IgD-negative memory B cell (primary cell): Measurements from ENCODE around the gene ZNF804A. TPM values are rescaled to one million over a fixed set of nuclear protein-coding genes. Genes with fewer than 3 reads are reported as not detected.
"Not testable (repeated sequence)": the region's sequence is repeated elsewhere in the genome, so short reads cannot be mapped to it uniquely, and the experiment has no call there.

Experiments used
- H3K27ac Mint-ChIP-seq, 3 donors: one replicate each; pipeline ENCODE4 v1.8.0; 2020 to 2022; ENCODE audit warnings: mild to moderate bottlenecking in 3 of 3, mixed read lengths in 3 of 3, moderate library complexity in 1 of 3
- H3K27me3 Mint-ChIP-seq: one replicate; pipeline ENCODE4 v1.8.0; 2021; ENCODE audit warnings: mixed read lengths
- H3K36me3 Mint-ChIP-seq: one replicate; pipeline ENCODE4 v1.8.0; 2020; ENCODE audit warnings: mild to moderate bottlenecking, mixed read lengths
- H3K4me1 Mint-ChIP-seq, 3 donors: one replicate each; pipeline ENCODE4 v1.8.0; 2020 to 2022; ENCODE audit warnings: mixed read lengths in 3 of 3, mild to moderate bottlenecking in 1 of 3
- H3K4me3 Mint-ChIP-seq, 4 donors: one replicate each; pipeline ENCODE4 v1.8.0; 2020 to 2022; ENCODE audit warnings: mild to moderate bottlenecking in 4 of 4, mixed read lengths in 4 of 4, moderate library complexity in 3 of 4
- H3K9me3 Mint-ChIP-seq, 3 donors: one replicate each; pipeline ENCODE4 v1.8.0; 2020 to 2021; ENCODE audit warnings: mixed read lengths in 3 of 3, mild to moderate bottlenecking in 1 of 3
- polyA plus RNA-seq: library from polyadenylated mRNA; unstranded; fragments of 300-500 nt; fragmentation: Illumina TruSeq; gene quantifications from one replicate; pipeline ENCODE4 v1.2.3, GENCODE V29; 2021

The ZNF804A gene
- polyA plus RNA-seq, 1 donor from 2014 or later = 4.5 TPM

DNA sequence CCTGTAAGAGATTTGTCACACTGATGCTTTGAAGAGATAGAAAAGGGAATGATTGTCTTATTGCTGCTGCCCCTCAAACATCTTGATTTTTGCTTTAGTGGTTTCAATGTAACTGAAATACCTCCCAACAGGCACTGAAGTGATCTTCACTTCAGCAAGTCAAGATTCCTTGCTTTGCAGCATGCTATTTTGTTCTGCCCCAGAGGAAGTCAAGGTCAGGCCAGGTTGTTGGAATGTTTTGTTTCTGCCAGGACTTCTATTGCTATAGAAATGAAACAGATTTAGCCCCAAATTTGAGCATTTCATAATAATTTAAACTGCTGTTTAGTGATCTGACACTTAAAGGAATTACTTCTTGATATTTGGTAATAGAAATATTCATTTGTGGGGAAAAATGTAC lies 277.6 kb downstream of the ZNF804A start:
- no peak overlapping the region for H3K27ac Mint-ChIP-seq
- no peak overlapping the region for H3K4me3 Mint-ChIP-seq
- no peaks in the 10 kb centered on the region for H3K27me3 Mint-ChIP-seq
- H3K4me1 Mint-ChIP-seq = no peaks in the 10 kb centered on the region
- peaks cover 0 to 1% (median 1%) of the 10 kb centered on the region in 3 donors for H3K9me3 Mint-ChIP-seq
- H3K36me3 Mint-ChIP-seq = no peaks in the 10 kb centered on the region

- peaks cover 1 to 12% (median 5%) of the 10 kb centered on the region in 3 donors for H3K9me3 Mint-ChIP-seq
- H3K27me3 Mint-ChIP-seq = no peaks in the 10 kb centered on the region
- H3K27ac Mint-ChIP-seq = no peak overlapping the region
- H3K4me1 Mint-ChIP-seq = no peaks in the 10 kb centered on the region
- H3K36me3 Mint-ChIP-seq = peaks cover 2% of the 10 kb centered on the region
- H3K4me3 Mint-ChIP-seq = no peak overlapping the region
Measured at GRCh38 chr2:184877909-184878308, 279.6 kb downstream of the ZNF804A start.

DNA sequence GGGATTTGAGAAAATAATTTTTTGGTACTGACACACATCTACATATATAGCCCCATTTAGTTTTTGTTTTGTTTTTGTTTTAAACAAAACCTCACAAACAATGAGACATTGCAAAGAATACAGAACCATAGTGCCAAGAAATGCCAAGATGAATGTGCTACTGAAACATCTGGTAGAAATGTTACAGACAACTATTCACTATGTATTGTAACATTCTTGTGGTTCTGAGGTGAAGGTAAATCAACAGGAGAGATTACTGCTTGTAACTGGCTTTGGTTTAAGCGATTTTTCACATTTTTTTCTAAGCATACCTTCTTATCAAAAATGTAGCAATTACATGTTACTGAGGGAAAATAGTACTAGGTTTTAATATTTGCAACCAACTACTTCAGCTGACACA lies 281.3 kb downstream of the ZNF804A start:
- Mint-ChIP-seq H3K27me3 (no peaks in the 10 kb centered on the region), H3K36me3 (peaks cover 2% of the 10 kb centered on the region), H3K4me3 (no peak overlapping the region), H3K4me1 (no peaks in the 10 kb centered on the region), H3K9me3 (peaks cover 1 to 14% (median 7%) of the 10 kb centered on the region in 3 donors), H3K27ac (no peak overlapping the region)

GRCh38 chr2:184886585-184886984 lies 288.3 kb downstream of the ZNF804A start:
- H3K9me3 Mint-ChIP-seq = peaks cover 7 to 30% (median 12%) of the 10 kb centered on the region in 3 donors
- not testable (repeated sequence) for H3K4me3 Mint-ChIP-seq, H3K27ac Mint-ChIP-seq, H3K4me1 Mint-ChIP-seq, H3K27me3 Mint-ChIP-seq, H3K36me3 Mint-ChIP-seq

- no peaks in the 10 kb centered on the region for H3K27me3 Mint-ChIP-seq
- peaks cover 1% of the 10 kb centered on the region for H3K36me3 Mint-ChIP-seq
- H3K27ac Mint-ChIP-seq = no peak overlapping the region
- H3K9me3 Mint-ChIP-seq = peaks cover 4 to 9% (median 7%) of the 10 kb centered on the region in 3 donors
- H3K4me3 Mint-ChIP-seq = no peak overlapping the region
- peaks cover 0 to 4% (median 3%) of the 10 kb centered on the region in 3 donors for H3K4me1 Mint-ChIP-seq
Measured at GRCh38 chr2:184890311-184890710, 292.0 kb downstream of the ZNF804A start.

GRCh38 chr2:184904991-184905390 lies 306.7 kb downstream of the ZNF804A start:
- no peak overlapping the region for H3K27ac Mint-ChIP-seq
- H3K9me3 Mint-ChIP-seq = peaks cover 0 to 7% (median 1%) of the 10 kb centered on the region in 3 donors
- no peak overlapping the region for H3K4me3 Mint-ChIP-seq
- H3K27me3 Mint-ChIP-seq = no peaks in the 10 kb centered on the region
- no peaks in the 10 kb centered on the region for H3K4me1 Mint-ChIP-seq
- H3K36me3 Mint-ChIP-seq = no peaks in the 10 kb centered on the region

- Mint-ChIP-seq H3K27ac (no peak overlapping the region), H3K4me1 (no peaks in the 10 kb centered on the region), H3K9me3 (peaks cover 0 to 11% (median 1%) of the 10 kb centered on the region in 3 donors), H3K27me3 (no peaks in the 10 kb centered on the region), H3K4me3 (no peak overlapping the region), H3K36me3 (peaks cover 2% of the 10 kb centered on the region)
Measured at GRCh38 chr2:184906160-184906559, 307.8 kb downstream of the ZNF804A start.

DNA sequence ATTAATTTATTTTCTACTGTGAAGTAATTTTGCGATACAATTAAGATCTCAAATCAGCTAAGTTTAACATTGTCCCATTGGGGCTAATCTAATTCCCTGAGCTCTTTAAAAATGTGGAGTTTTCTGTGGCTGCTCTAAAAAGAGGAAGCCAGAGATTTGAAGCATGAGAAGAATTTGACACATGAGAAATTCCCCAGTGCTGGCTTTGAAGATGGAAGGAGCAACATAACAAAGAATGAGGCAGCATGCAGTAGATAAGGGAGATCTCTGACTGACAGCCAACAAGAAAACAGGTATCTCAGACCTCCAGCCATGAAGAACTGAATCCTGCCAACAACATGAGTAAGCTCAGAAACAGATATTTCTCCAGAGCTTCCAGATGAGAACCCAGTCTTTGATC lies 308.4 kb downstream of the ZNF804A start:
- Mint-ChIP-seq H3K36me3 (peaks cover 2% of the 10 kb centered on the region), H3K4me1 (no peaks in the 10 kb centered on the region), H3K9me3 (peaks cover 0 to 11% (median 1%) of the 10 kb centered on the region in 3 donors), H3K27me3 (no peaks in the 10 kb centered on the region), H3K4me3 (no peak overlapping the region), H3K27ac (no peak overlapping the region)

DNA sequence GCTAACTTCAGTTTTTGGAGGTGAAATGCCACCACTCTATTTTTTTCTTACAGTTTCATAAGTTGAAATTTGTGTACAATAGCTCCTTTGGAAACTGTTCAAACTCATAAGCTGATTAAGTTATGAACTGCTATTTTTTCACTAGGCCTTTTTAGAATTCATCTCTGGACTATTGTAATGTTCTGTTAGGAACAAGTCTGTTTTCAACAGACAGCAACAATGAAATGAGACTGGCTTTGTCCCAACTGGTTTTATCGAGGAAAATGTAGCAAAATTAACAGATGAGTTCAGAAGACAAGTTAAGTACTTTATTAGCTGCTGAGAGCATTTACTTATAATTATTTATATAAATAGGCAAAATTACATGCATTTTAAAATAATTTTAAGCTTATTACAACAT lies 310.6 kb downstream of the ZNF804A start:
- Mint-ChIP-seq H3K27ac (no peak overlapping the region), H3K4me1 (no peaks in the 10 kb centered on the region), H3K9me3 (peaks cover 0 to 16% (median 0%) of the 10 kb centered on the region in 3 donors), H3K27me3 (no peaks in the 10 kb centered on the region), H3K36me3 (peaks cover 2% of the 10 kb centered on the region), H3K4me3 (no peak overlapping the region)

- Mint-ChIP-seq H3K4me1 (peaks cover 0 to 6% (median 0%) of the 10 kb centered on the region in 3 donors), H3K36me3 (no peaks in the 10 kb centered on the region), H3K27ac (no peak overlapping the region), H3K9me3 (peaks cover 8 to 10% (median 8%) of the 10 kb centered on the region in 3 donors), H3K4me3 (no peak overlapping the region), H3K27me3 (no peaks in the 10 kb centered on the region)
Measured at GRCh38 chr2:184920451-184920965, 322.2 kb downstream of the ZNF804A start.

GRCh38 chr2:184921676-184922075 lies 323.3 kb downstream of the ZNF804A start:
- Mint-ChIP-seq H3K9me3 (peaks cover 8 to 17% (median 10%) of the 10 kb centered on the region in 3 donors), H3K27ac (no peak overlapping the region)

GRCh38 chr2:184923751-184924150 lies 325.4 kb downstream of the ZNF804A start:
- Mint-ChIP-seq H3K27me3 (no peaks in the 10 kb centered on the region), H3K36me3 (no peaks in the 10 kb centered on the region), H3K9me3 (peaks cover 7 to 20% (median 13%) of the 10 kb centered on the region in 3 donors), H3K27ac (no peak overlapping the region), H3K4me1 (peaks cover 0 to 6% (median 0%) of the 10 kb centered on the region in 3 donors), H3K4me3 (no peak overlapping the region)

More at GRCh38 chr2:184921676-184922075, 323.3 kb downstream of the ZNF804A start:
- no peaks in the 10 kb centered on the region for H3K36me3 Mint-ChIP-seq
- H3K4me1 Mint-ChIP-seq = peaks cover 0 to 6% (median 0%) of the 10 kb centered on the region in 3 donors
- H3K4me3 Mint-ChIP-seq = no peak overlapping the region
- H3K27me3 Mint-ChIP-seq = no peaks in the 10 kb centered on the region

DNA sequence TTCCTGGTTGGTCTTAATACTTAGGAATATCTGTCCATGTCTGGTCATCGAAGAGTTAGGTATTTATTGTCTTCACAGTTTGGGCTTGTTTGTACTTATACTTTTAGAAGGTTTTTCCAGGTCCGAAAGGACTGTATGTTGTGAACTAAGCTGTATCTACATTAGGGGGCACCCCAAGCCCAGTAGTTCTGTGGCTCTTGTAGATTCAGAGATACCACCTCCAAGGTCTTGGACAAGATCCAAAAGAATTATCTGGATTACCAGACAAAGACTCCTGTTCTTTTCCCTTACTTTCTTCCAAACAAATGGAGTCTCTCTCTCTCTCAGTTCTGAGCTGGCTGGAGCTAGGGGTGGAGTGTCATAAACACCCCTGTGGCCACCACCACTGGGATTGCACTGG lies 328.7 kb downstream of the ZNF804A start:
- Mint-ChIP-seq H3K36me3 (peaks cover 2% of the 10 kb centered on the region), H3K4me3 (peak overlapping the region in 1 of 4 donors; percentile 17), H3K27me3 (no peaks in the 10 kb centered on the region), H3K4me1 (peaks cover 0 to 1% (median 0%) of the 10 kb centered on the region in 3 donors), H3K27ac (no peak overlapping the region), H3K9me3 (peaks cover 5 to 20% (median 13%) of the 10 kb centered on the region in 3 donors)

DNA sequence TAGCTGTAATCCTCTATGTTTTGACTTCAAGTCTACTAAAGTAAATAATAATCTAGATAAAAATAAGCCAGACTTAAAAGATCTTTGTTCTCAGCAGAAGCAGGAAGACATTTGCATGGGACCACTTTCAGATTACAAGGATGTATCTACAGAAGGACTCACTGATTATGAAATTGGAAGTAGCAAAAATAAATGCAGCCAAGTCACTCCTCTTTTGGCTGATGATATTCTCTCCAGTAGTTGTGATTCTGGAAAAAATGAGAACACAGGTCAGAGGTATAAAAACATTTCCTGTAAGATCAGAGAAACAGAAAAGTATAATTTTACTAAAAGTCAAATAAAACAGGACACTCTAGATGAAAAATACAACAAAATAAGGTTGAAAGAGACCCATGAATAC lies 338.4 kb downstream of the ZNF804A start:
- peaks cover under 1% of the 10 kb centered on the region for H3K36me3 Mint-ChIP-seq
- H3K27me3 Mint-ChIP-seq = no peaks in the 10 kb centered on the region
- H3K9me3 Mint-ChIP-seq = peaks cover 0 to 6% (median 2%) of the 10 kb centered on the region in 3 donors
- no peaks in the 10 kb centered on the region for H3K4me1 Mint-ChIP-seq
- no peak overlapping the region for H3K27ac Mint-ChIP-seq
- H3K4me3 Mint-ChIP-seq = no peak overlapping the region

DNA sequence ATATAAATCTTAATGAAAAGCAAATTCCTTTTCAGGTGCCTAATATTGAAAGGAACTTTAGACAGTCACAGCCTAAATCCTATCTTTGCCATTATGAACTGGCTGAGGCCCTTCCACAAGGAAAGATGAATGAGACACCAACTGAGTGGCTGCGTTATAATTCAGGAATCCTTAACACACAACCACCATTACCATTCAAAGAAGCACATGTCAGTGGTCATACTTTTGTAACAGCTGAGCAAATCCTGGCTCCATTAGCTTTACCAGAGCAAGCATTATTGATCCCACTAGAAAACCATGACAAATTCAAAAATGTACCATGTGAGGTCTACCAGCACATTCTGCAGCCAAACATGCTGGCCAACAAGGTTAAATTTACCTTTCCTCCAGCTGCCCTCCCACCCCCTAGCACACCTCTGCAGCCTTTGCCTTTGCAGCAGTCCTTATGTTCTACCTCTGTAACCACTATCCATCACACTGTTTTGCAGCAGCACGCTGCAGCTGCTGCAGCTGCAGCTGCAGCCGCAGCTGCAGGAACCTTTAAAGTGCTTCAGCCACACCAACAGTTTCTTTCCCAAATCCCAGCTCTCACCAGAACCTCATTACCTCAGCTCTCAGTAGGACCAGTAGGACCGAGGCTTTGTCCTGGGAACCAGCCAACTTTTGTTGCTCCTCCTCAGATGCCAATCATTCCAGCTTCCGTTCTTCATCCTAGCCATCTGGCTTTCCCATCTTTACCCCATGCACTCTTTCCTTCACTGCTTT lies 340.1 kb downstream of the ZNF804A start:
- Mint-ChIP-seq H3K4me3 (no peak overlapping the region), H3K27me3 (no peaks in the 10 kb centered on the region), H3K4me1 (no peaks in the 10 kb centered on the region), H3K9me3 (peaks cover 0 to 6% (median 0%) of the 10 kb centered on the region in 3 donors), H3K36me3 (no peaks in the 10 kb centered on the region), H3K27ac (no peak overlapping the region)

GRCh38 chr2:184945326-184945725 lies 347.0 kb downstream of the ZNF804A start:
- Mint-ChIP-seq H3K9me3 (no peaks in the 10 kb centered on the region), H3K27me3 (no peaks in the 10 kb centered on the region), H3K27ac (no peak overlapping the region), H3K4me3 (no peak overlapping the region), H3K4me1 (no peaks in the 10 kb centered on the region), H3K36me3 (no peaks in the 10 kb centered on the region)
